MM.1S (cell line): ENCODE measurements around the gene DCANP1.

ENCODE experiments used
- CTCF ChIP-seq: fragments of 300-600 bp; sonication (generic); IDR thresholded peaks from 2 replicates; pipeline ENCODE4 v1.5.1; 2016; ENCODE audit warnings: antibody characterized with exemption, low read length, mixed read lengths
- EZH2 ChIP-seq: fragments of 300-600 bp; sonication (generic); optimal IDR thresholded peaks from 2 replicates; pipeline ENCODE3; 2017; ENCODE audit warnings: low read depth, mild to moderate bottlenecking, antibody characterized with exemption, low read length, mixed read lengths

DNA sequence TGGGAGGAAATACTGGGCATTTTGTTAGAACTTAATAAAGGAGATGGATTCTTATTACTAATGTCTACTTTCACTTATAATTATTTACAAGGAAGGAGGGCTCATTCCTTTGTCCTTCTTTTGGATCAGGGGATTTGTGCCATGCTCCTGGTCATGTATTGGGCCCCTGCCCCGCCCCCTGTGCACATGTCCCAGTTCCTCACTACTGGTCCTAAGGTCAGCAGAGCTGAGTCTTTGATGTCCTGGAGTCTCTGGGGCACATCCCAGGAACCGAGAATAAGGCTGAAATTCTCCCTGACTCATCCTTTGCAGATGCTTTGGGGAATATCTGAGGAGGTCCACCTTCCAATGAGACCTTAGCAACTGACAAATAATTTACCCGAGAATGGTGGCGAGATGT, 24.6 kb upstream of the DCANP1 start:
- TF ChIP-seq EZH2 (no peak), CTCF (no peak)
